HG03558 (cell line): Measurements from ENCODE around the gene BCKDHB.
A peak's percentile ranks its signal among the peaks of the same experiment; 100 is the strongest.

Experiments
- ATAC-seq: cut with Tn5 transposase; IDR thresholded peaks from one replicate; pipeline ENCODE4 v1.9.1; 2021; ENCODE audit warnings: moderate number of reproducible peaks; ENCODE audit not compliant: unreplicated experiment; ENCODE audit errors: extremely low read depth

The BCKDHB gene

GRCh38 chr6:80145921-80146320 lies 39.5 kb downstream of the BCKDHB start:
- no peak for ATAC-seq

GRCh38 chr6:80148220-80148619 lies 41.7 kb downstream of the BCKDHB start:
- ATAC-seq: no peak

- no peak for ATAC-seq
Measured at GRCh38 chr6:80151635-80152034, 45.2 kb downstream of the BCKDHB start.

- ATAC-seq: no peak
Measured at GRCh38 chr6:80154160-80154559, 47.7 kb downstream of the BCKDHB start.

GRCh38 chr6:80156221-80156620 lies 49.8 kb downstream of the BCKDHB start:
- no peak for ATAC-seq

GRCh38 chr6:80158478-80158989 lies 52.1 kb downstream of the BCKDHB start:
- no peak for ATAC-seq

- no peak for ATAC-seq
Measured at GRCh38 chr6:80161434-80161833, 55.0 kb downstream of the BCKDHB start.

GRCh38 chr6:80163754-80164187 lies 57.3 kb downstream of the BCKDHB start:
- ATAC-seq: peak; percentile 61

GRCh38 chr6:80165143-80165542 lies 58.7 kb downstream of the BCKDHB start:
- peak; percentile 94 for ATAC-seq

- no peak for ATAC-seq
Measured at GRCh38 chr6:80165819-80166218, 59.3 kb downstream of the BCKDHB start.

- no peak for ATAC-seq
Measured at GRCh38 chr6:80170433-80170832, 64.0 kb downstream of the BCKDHB start.

- ATAC-seq: no peak
Measured at GRCh38 chr6:80173411-80173810, 66.9 kb downstream of the BCKDHB start.

- no peak for ATAC-seq
Measured at GRCh38 chr6:80174900-80175572, 68.6 kb downstream of the BCKDHB start.

GRCh38 chr6:80179695-80180094 lies 73.2 kb downstream of the BCKDHB start:
- ATAC-seq: no peak

- no peak for ATAC-seq
Measured at GRCh38 chr6:80181352-80182081, 75.0 kb downstream of the BCKDHB start.

- ATAC-seq: no peak
Measured at GRCh38 chr6:80182308-80182707, 75.8 kb downstream of the BCKDHB start.

GRCh38 chr6:80183019-80183795 lies 76.7 kb downstream of the BCKDHB start:
- ATAC-seq: no peak

GRCh38 chr6:80185492-80185891 lies 79.0 kb downstream of the BCKDHB start:
- no peak for ATAC-seq

- ATAC-seq: no peak
Measured at GRCh38 chr6:80186082-80186481, 79.6 kb downstream of the BCKDHB start.

- ATAC-seq: no peak
Measured at GRCh38 chr6:80196906-80197305, 90.4 kb downstream of the BCKDHB start.

GRCh38 chr6:80197474-80197873 lies 91.0 kb downstream of the BCKDHB start:
- no peak for ATAC-seq
